Bladder microvascular endothelial cell (primary cell): ENCODE data around the gene SNX30. TPM values are rescaled to one million over a fixed set of nuclear protein-coding genes. Genes with fewer than 3 reads are reported as not detected.

ENCODE experiments used
- total RNA-seq: library from RNA; depleted of rRNA; stranded (reverse); fragments of >200 nt; gene quantifications from 2 replicates; pipeline ENCODE4 v1.2.3, GENCODE V29; 2014

Gene SNX30, protein sequence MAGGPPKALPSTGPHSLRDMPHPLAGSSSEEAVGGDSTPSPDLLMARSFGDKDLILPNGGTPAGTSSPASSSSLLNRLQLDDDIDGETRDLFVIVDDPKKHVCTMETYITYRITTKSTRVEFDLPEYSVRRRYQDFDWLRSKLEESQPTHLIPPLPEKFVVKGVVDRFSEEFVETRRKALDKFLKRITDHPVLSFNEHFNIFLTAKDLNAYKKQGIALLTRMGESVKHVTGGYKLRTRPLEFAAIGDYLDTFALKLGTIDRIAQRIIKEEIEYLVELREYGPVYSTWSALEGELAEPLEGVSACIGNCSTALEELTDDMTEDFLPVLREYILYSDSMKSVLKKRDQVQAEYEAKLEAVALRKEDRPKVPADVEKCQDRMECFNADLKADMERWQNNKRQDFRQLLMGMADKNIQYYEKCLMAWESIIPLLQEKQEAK
- 3.9 and 7.4 TPM in 2 replicates for total RNA-seq

DNA sequence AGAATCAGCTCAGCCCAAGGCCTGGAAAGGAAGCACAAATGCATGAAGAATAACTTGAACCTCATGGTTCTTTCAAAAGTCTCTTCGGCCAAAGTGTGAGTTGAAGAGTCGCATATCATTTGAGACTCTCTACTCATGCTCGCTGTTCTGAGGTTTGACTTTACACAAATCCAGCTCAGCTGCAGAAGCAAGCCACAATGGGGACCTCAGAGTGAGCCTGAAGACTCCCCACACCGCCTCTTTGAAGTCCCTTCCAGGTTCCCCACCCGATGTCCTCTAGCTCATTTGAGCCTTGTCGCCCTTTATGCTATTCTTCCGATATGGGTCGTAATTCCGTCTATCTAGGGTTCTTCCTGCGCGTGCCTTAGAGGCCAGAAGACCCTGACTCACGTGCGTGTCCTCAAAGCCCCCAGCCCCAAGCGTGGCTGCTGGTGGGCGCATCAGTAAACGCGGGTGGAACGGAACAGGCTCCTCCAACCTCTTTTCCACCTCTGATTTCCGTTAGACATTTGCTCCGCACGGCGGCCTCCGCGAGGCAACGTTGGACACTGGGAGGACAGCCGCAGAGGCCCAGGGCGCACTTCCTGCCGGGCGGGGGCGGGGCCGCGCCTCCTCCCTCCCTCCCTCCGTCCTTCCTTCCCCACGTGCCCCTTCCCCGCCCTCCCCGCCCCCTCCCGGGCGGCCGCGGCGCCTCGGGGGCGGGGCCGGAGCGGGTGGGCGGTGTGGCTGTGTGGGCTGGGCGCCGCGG lies at the start of gene SNX30:
TSS of gene SNX30 (plus strand) at position 745 of the 748 bp plus-strand sequence. CDS start 242 bp downstream, outside the sequence.

DNA sequence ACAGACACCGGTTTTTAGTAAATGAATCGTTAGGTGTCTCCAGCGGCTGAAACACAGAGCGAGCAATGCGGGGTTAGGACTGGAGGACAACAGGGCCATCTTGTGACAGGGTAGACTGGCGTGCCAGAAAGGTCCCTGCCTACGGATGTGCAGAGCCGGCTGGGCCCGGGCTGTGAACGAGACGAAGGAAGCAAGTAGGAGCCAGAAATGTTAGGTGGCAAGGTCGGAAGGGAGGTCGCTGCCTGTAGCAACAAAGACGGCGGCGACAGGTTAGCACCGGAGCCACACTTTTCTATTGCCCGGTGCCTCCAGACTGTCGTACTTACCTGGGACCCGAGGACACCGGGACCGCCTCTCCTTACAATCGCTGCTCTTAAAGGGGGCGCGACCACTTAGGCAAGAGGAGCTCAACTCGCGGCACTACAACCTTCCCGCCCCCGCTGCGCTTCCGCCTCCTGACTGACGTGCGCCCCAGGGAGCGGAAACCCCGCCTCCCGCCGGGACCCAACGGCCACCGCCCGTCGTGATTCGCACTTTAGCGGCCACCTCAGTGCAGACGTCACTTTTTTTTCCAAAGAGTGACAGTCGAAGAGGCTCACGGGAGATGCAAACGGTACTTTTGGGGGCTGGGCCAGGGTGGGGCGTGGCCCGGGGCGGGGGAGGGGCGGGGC lies 32.8 kb upstream of the SNX30 start, which contains the start of gene INIP:
TSS of gene INIP (minus strand) at position 457 of the 671 bp plus-strand sequence. CDS start 1,632 bp downstream, outside the sequence.

DNA sequence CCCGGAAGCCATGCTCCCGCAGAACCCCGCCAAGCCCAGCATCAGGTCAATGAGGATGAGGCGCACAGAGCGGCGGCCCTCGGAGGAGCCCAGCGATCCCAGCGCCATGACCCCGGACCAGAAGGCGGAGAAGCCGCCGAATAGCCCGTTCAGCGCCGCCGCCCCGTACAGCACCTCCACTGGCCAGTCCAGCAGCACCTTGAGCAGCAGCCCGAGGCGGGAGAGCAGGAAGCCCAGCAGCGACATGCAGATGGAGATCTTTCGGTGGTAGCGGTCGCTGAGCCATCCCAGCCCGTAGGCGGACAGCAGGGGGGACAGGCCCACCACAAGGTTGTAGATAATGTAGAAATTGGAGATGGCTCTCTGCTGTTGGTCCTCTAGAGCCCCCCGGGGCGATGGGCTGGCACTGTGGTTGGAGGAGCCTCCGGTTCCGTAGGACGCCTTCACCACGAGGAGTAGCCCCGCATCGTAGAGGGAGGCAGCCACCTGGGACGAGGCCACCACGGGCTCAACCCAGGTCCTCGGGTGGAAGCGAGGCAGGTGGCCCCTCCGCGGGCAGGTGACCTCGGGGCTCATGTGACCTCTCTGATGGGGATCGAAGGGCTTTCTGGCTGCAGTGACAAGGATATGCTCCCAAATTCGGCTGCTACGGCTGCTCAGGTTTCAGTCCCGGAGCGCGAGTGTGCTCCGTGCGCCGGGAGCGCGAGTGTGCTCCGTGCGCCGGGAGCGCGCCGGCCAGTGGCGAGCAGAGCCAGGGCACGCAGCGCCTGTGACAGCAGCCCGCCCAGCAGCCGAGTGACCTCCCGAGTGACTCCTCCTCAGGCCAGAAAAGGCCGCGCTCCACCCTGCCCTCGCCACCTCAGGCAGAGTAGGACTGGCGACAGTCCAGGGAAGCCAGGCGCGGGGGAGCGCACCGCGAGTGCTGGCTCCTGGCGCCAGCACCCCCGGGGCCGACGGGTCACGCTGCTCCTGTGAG lies 139.8 kb downstream of the SNX30 start, which contains the start of gene SLC46A2:
TSS of gene SLC46A2 (minus strand) at position 771 of the 976 bp plus-strand sequence. CDS start at position 576, 195 bp downstream.

Other genes starting within 250 kb of the SNX30 start
- gene INIP, start 32.6 kb upstream of the SNX30 start, total RNA-seq = 9.7 and 22.0 TPM in 2 replicates
- not detected in 2 replicates for gene SLC46A2, start 140.1 kb downstream of the SNX30 start, total RNA-seq